ENCODE results near the gene KDM5B. TPM values are rescaled to one million over a fixed set of nuclear protein-coding genes. Genes with fewer than 3 reads are reported as not detected.
A peak's percentile ranks its signal among the peaks of the same experiment; 100 is the strongest.

The KDM5B gene
- total and polyA plus RNA-seq, 9 of the 15 experiments (the other 6 are each of a cell fraction or from before 2014, with no cell fraction given) = 15.4 to 90.6 (median 57.1) TPM

DNA sequence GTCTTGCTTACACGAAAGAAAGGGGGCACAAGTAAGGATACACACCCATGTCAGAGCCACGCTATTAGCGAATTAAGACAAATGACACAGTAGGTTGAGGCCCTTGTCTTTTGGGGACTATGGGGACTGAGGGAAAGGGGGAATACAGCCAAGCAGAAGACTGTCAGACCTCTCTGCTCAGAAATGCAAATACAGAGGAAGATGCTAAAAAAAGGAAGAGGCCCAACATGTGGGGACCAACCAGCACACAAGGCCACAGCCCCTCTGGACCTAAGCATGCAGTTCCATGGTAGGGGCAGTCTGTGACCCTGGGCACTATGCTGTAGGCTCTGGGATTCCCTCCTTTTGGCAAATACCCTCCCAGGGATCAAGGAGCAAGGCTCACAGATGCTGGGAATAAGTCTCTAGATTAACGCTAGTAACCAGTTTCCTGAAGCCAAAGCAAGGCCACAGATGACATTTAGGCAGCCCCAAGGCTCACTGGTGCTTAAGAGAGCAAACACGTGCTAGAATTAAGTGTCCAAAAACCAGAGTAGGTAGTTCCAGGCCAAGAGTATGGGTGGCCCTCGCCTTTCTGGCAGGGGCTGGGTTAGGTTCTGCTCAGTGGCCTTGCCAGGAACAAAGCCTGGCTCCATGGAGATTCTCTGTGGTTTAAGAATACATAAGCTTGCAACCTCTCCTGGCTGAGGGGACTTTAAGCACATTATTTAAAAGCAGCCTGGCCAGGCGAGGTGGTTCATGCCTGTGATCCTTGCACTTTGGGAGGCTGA lies 42.6 kb upstream of the KDM5B start:
- Histone ChIP-seq H3K4me1 (replicated peaks in 1 of 2; ENCODE audit: control insufficient read depth in 2 of 2, insufficient read depth in 2 of 2, low read length in 2 of 2) (peaks cover 0 to 4% of the 10 kb centered on the region in 2 experiments; a peak in 3 of 5 replicates), H3K4me3 (no peak overlapping the region), H3K9me1 (ENCODE audit: control insufficient read depth, insufficient read depth, low read length) (no peaks in the 10 kb centered on the region), H3K9me3 (replicated peaks; ENCODE audit: control insufficient read depth, insufficient read depth, low read depth, low read length) (no peaks in the 10 kb centered on the region), H4K20me1 (replicated peaks; ENCODE audit: control insufficient read depth, insufficient read depth, low read length) (no peaks in the 10 kb centered on the region), H3K4me2 (ENCODE audit: insufficient read depth, low read length) (no peak overlapping the region), H3K27me3 (ENCODE audit: control insufficient read depth in 2 of 2, insufficient read depth in 2 of 2, low read length in 2 of 2) (no peaks in the 10 kb centered on the region; a peak in 1 of 5 replicates), H2AFZ (ENCODE audit: low read depth, low read length) (peak overlapping the region; percentile 7; the same call in 1 of the 2 replicates), H3K9ac (ENCODE audit: insufficient read depth in 1 of 2, low read depth in 2 of 2, low read length in 2 of 2) (peak overlapping the region in 1 of 2 experiments; percentile 11; a peak in 1 of 4 replicates), H3K36me3 (ENCODE audit: control insufficient read depth, insufficient read depth, low read length) (no peaks in the 10 kb centered on the region), H3K27ac (ENCODE audit: extremely low read depth, low read depth, low read length) (no peak overlapping the region), H3K79me2 (ENCODE audit: control insufficient read depth, insufficient read depth, low read length) (no peaks in the 10 kb centered on the region)
- intact Hi-C loops (cut with micrococcal nuclease) (no loop called here), in situ Hi-C loops (cut with MboI) (no loop called here)
- ChIA-PET POLR2A (no interaction called here), CTCF (ENCODE audit: low intra/inter-chr PET ratio) (no interaction called here)
- DNase-seq (ENCODE audit: extremely low read depth in 1 of 4, low spot score in 3 of 4) = no peak
- FAIRE-seq = no peak
- 67% methylated on average over 7 of the region's 7 CpGs for WGBS (ENCODE audit: insufficient coverage, low coverage, missing lambda C conversion rate)
- ATAC-seq = no peak
- TF ChIP-seq, protein P1, sequence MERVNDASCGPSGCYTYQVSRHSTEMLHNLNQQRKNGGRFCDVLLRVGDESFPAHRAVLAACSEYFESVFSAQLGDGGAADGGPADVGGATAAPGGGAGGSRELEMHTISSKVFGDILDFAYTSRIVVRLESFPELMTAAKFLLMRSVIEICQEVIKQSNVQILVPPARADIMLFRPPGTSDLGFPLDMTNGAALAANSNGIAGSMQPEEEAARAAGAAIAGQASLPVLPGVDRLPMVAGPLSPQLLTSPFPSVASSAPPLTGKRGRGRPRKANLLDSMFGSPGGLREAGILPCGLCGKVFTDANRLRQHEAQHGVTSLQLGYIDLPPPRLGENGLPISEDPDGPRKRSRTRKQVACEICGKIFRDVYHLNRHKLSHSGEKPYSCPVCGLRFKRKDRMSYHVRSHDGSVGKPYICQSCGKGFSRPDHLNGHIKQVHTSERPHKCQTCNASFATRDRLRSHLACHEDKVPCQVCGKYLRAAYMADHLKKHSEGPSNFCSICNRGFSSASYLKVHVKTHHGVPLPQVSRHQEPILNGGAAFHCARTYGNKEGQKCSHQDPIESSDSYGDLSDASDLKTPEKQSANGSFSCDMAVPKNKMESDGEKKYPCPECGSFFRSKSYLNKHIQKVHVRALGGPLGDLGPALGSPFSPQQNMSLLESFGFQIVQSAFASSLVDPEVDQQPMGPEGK (CRISPR knock-in tag; IDR thresholded peaks at IDR 0.05; ENCODE audit: borderline replicate concordance) = no peak
- TF ChIP-seq KAT7 (CRISPR knock-in tag; IDR thresholded peaks at IDR 0.05; ENCODE audit: borderline replicate concordance) (no peak), ERF (CRISPR knock-in tag; IDR thresholded peaks at IDR 0.05) (no peak), TEAD2 (tag; IDR thresholded peaks at IDR 0.05) (no peak), ZNF124 (CRISPR knock-in tag; IDR thresholded peaks at IDR 0.05) (no peak), BHLHE40 (IDR thresholded peaks at IDR 0.05; ENCODE audit: low read length) (no peak), ASH1L (IDR thresholded peaks at IDR 0.05; ENCODE audit: borderline replicate concordance, low read depth, partially characterized antibody) (no peak), ZNF165 (CRISPR knock-in tag; IDR thresholded peaks at IDR 0.05; ENCODE audit: borderline replicate concordance) (no peak), ZNF311 (CRISPR knock-in tag; IDR thresholded peaks at IDR 0.05) (no peak), KLF13 (tag; IDR thresholded peaks at IDR 0.05; ENCODE audit: borderline replicate concordance, low read depth) (no peak), TAL1 (IDR thresholded peaks at IDR 0.05) (no peak), ZBTB7A (IDR thresholded peaks at IDR 0.05; ENCODE audit: borderline replicate concordance, control insufficient read depth, low read depth, low read length) (no peak), HNRNPUL1 (IDR thresholded peaks at IDR 0.05; ENCODE audit: low read length) (no peak), EP400 (IDR thresholded peaks at IDR 0.05) (no peak), CSDE1 (IDR thresholded peaks at IDR 0.05) (no peak), SOX6 (IDR thresholded peaks at IDR 0.05) (no peak)
- BruUV-seq (replicated peaks) = no TSS peak

Data from K562 (cell line).